Stimulated activated CD8-positive, alpha-beta memory T cell treated with anti-CD3 and anti-CD28 coated beads, Interleukin-7, amount 100 ng/mL, for 24 hours (primary cell): ENCODE measurements around the gene KLHL22.

Source experiments
- DNase-seq: peaks from one replicate; pipeline ENCODE4 v3.0.0-alpha.2; 2020; ENCODE audit warnings: low read depth

Gene KLHL22

GRCh38 chr22:20430720-20431510 lies 64.7 kb downstream of the KLHL22 start:
- no peak for DNase-seq

DNA sequence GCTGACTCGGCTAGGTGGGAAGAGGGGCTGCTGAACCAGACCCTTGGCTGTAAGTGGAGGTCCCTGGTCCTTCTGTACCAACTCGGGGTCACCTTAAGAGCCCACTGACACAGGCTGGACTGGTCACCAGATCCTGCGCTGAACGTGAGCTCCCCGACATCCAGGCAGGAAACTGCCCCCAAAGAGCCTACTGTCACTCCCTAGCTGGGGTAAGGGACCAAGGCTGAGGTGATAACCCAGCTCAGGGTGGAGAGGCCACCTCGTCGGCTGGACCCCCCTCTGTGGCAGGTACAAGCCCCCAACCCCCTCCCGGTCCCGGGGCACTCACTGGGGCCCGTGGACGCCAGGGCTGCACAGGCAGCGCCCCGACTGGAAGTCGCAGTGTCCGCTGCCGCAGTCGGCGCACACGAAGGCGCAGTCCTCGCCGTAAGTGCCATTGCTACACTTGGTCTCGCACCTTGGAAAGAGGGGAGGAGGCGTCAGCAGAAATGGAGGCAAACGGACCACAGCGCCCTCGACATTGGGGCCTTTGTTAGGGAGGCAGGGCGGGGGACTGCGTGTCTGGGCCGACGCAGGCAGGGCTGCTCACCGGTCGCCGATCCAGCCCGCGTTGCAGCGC lies 65.4 kb downstream of the KLHL22 start:
- DNase-seq, result no peak

DNA sequence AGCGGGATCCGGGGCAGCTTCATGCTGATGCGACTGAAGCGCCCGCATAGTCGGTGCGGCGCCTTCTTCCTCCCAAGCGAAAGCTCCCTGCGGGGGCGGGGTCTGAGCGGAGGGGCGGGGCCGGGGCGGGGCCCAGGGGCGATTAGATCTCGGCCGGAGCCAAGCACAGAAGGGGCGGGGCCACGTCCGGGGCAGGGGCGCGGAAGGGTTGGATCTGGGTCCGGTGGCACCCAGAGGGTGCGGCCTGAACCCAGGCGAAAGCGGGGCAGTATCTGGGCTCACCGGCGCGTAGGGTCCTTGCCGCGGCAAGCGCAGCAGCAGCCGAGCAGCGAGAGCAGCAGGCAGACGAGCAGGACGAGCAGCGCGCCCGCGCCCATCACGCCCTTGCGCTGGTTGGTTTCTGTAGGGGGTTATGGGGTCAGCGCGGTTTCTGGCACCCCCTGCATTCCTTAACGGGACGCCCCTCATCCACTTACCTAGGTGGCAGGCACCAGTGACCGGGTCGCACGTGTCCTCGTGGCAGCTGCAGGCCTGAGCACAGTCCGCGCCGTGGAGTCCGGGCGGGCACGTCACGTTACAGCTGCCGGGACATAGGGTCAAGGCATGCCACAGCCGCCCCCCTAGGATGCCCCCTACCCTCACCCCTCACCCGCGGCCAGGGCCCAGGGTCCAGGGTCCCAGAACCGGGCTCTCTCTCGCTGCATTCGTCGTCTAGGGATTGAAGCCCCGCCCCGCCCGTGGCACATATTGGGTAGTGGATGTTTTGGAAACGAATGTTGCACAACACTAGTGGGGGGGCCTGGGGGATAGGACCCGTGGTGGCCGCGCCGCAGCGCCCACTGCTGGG lies 66.1 kb downstream of the KLHL22 start:
- peak; percentile 61 for DNase-seq

- no peak for DNase-seq
Measured at GRCh38 chr22:20428496-20429253, 66.9 kb downstream of the KLHL22 start.

- no peak for DNase-seq
Measured at GRCh38 chr22:20427945-20428417, 67.6 kb downstream of the KLHL22 start.

DNA sequence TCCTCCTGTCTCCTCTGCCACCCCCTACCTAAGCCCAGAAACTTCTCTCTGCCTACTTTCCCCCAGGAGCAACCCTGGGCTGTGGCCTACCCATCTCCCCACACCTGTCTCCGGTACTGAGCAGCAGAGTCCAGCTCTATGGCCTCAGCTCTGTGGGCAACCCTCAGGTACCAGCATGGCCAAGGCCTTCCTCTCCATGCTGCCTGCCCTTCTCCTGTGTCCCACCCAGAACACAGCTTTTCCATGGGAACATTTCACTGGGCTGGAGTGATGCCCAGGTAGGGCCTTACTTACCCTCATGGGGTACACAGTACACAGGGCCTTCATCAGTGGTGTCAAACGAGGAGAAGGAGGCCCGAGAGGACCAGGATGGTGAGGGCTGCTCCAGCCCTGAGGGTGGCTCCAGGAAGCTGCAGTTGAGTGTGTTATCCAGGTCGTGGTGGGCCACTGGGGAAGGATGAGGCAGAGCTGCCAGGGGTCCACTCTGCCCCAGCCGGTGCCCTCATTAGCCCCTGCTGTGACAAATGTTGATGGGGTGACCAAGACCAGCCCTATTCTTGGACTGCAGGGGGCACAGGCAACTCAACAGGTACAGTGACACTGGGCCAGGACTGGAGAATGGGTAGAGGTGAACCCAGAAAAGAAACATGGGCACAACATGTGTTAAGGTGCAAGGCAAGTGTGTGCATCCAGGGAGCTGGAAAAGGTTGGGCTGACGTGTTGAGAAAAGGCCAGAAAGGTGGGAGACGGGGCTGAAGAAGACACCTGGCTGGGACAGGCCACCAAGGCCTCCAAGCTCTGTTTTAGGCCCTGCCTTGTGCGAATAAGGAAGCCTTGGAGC lies 68.3 kb downstream of the KLHL22 start:
- DNase-seq, result no peak

GRCh38 chr22:20426259-20426615 lies 69.4 kb downstream of the KLHL22 start:
- no peak for DNase-seq

- no peak for DNase-seq
Measured at GRCh38 chr22:20425566-20426258, 69.9 kb downstream of the KLHL22 start.

- no peak for DNase-seq
Measured at GRCh38 chr22:20424932-20425565, 70.5 kb downstream of the KLHL22 start.

GRCh38 chr22:20424568-20424931 lies 71.0 kb downstream of the KLHL22 start:
- DNase-seq, result no peak

DNA sequence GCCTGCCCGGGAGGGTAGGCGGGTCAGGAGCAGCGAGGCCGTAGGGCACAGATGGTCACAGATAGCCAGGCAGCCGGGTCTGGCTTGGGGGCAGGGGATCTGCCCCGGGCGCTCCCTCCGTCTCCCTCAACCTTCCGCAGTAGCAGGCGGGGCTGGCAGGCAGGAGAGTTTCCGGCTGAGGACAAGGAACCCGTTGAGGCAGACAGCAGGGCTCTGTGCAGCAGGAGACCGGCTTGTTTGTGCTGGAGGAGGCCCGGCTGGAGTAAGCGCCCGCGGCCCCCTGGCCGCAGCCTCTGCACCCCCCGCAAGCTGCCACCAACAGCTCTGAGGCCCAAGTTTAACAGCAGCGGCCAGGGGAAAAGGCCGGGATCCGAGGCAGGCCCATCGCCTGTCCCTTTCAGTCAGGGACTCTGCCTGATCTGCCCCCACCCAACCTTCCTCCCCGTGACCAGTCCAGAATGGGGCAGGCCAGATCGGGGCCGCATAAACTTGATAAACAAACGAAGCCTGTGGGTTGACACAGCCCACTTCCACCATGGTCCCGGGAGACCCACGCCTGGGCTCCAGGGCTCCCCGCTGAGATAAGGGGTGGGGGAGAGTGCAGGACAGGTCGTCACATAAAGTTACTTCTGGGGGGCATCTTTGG lies 71.6 kb downstream of the KLHL22 start:
- DNase-seq, result no peak

- DNase-seq, result no peak
Measured at GRCh38 chr22:20423008-20423905, 72.3 kb downstream of the KLHL22 start.

DNA sequence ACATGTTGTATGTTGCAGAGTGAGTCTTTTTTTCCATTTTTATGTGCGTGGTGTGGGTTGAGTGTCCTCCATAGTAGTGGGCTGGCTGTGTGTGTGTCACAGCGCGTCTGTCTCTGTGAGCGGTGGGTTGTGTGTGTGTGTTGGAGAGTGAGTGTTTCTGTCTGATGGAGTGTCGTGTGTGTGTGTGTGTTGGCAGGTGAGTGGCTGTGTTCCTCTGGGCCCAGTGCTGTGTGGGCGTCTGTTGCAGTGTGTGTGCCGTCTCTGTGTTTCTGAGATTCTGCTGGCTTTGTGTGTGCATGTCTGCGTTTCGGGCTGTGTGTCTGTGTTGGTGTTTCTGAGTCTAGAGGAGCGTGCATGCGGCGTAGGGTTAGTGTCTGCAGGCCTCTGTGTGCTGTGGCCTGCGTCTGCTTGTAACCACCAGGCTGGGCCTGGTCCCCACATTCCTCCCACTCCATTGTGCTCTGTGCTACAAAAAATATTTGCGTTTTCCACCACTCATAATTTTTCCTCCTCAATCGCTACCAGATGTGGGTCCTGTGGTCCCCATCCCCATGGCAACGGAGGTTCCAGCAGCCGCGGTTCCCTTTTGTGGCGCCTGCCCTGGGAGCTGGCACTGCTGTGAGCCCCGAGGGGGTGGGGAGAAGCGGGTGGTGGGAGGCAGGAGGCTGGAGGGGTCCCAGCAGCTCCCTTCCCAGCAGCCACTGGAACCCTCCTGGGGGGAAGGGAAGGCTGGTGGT lies 73.2 kb downstream of the KLHL22 start:
- DNase-seq, result no peak

DNA sequence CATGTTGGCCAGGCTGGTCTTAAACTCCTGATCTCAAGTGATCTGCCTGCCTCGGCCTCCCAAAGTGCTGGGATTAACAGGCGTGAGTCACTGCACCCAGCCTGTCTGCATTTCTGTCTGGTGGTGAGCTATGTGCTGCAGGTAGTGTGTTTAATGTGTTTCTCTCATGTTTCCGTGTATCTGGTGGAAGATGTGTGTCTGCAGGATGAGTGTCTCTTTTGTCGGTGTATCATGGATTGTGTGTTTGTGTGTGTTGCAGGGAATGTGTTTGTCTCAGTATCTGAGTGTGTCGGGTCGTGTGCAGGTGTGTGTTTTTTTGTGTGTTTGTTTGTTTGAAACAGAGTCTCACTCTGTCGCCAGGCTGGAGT lies 74.1 kb downstream of the KLHL22 start:
- no peak for DNase-seq

DNA sequence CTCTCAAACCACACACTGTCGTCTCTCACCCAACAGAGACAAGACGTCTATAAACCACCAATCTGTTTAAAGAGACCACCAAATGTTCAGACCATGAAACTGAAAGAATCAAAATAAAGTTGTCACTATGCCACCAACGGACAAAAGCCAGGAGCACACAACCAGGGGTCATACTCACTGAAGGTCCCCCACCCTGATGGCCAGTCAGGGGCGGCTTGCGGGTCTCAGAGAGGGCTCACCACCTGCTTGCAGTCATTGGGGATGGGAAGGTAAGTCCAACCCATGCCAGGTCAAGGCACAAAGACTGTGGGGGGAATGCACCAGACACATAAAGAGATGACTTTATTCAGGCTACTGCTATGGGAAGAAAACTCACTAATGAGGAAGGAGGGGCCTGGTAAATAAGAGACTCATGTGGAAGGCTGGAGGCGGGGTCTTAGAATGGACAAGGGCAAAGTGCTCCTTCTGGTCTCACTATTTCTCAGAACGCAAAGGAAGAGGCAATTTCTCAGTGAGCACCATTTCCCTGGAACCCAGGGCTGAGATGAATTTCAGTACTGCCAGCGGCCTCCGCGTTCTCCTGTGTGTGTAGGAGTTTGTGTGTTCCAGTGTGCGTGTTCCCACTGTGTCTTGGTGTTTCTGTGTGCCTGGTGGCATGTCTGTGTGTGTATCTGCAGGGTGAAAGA lies 75.3 kb downstream of the KLHL22 start:
- no peak for DNase-seq

GRCh38 chr22:20419664-20419951 lies 76.0 kb downstream of the KLHL22 start:
- DNase-seq, result no peak

- no peak for DNase-seq
Measured at GRCh38 chr22:20418211-20418788, 77.3 kb downstream of the KLHL22 start.
